Measurements from ENCODE around the gene TTC7B.

TTC7B gene

DNA sequence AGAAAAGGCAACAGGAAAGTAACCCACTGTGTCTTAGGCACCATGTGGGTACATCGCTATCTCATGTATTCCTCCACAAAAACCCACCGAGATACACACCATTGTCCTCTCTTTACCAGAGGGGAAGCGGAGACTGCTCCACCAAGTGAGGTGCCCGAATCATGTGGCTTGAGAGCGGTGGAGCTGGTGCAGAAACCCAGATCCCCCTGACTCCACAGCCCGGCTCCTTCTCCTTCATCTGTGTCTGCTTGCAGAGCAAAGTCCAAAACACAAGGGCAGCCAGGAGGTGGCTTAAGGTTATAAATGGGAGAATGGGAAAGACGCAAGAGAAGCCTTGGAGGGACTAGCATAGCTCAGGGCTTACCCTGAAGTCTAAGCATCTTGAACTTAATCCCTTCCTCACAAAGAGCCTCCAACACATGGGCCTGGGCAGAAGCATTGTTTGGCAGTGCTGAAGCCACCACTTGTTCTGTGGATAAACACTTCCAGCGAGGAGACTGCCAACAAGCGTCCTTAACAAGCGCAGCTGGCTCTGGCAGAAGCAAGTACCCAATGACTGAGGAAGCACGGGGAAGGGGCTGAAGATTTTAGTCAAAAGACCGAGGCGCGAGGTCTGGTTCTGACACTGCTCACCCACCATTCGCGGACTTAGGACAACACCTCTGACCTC lies 83.0 kb downstream of the TTC7B start:
- no peak for DNase-seq

DNA sequence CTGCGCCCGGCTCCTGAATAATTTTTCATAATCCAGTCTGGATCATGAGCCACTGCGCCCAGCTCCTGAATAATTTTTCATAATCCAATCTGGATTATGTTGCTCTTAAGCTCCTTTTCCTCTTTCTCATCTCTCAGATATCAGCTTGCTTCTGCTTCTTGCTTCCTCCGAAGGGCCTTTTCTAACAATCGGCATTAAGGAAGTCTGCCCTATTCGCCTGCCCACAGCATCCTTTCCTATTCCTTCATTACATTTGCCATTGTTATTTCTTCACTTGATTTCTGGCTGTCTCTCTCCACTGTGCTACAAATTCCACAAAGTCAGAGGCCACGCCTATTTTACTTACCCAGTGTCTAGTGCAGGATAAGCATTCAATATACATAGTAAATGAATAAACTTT lies 83.5 kb downstream of the TTC7B start:
- no peak for DNase-seq

- DNase-seq: no peak
These were observed 84.1 kb downstream of the TTC7B start for GRCh38 chr14:90732139-90732538.

- DNase-seq: no peak
These were observed 84.7 kb downstream of the TTC7B start for GRCh38 chr14:90731487-90731886.

DNA sequence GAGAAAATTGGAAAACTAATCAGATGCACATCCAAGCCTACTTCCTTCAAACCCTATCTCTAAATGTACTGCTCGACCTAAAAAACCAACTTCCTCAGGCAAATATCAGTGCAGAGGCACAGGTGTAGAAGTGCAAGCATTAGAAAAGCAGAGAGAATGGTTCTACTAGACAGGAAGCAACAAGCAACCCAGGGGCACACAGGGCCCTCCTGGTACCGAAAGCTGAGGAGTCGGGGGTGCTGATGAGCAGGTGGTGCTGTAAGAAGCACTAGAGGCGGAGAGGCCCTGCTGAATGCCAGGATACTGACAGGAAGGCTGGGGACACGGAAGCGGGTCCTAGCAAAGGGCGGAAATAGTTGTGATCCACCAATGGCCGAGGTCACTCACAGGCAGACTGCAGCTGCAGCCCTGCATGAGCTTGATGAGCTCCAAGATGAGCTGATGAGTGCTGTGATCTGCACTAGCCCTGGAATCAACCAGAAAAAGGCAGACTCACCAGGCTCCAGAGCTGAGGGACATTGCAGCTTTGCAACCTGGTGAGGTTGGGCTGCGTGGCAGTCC lies 85.9 kb downstream of the TTC7B start:
- no peak for DNase-seq

- no peak for DNase-seq
These were observed 87.3 kb downstream of the TTC7B start for GRCh38 chr14:90728951-90729350.

DNA sequence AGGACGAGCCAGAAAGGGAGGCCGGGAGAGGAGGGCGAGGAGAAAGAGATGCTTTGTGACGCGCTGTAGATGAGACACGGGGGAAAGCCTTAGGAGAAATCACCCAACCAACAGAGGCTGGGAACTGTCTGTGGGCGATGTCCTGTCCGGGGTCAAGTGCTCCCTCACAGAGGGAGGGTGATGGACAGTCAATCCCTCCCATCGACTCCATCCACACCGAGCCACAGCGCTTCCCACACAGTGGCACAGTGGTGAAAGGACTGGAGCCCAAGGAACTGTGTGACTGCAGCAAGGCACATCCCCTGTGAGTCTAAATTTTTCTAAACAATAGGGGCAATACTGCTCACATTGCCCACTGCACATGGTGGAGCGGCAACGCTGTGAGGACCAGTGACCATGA lies 89.1 kb downstream of the TTC7B start:
- no peak for DNase-seq

GRCh38 chr14:90726656-90727055 lies 89.6 kb downstream of the TTC7B start:
- DNase-seq: no peak

GRCh38 chr14:90724866-90725265 lies 91.4 kb downstream of the TTC7B start:
- no peak for DNase-seq

- no peak for DNase-seq
These were observed 93.6 kb downstream of the TTC7B start for GRCh38 chr14:90722590-90722989.

GRCh38 chr14:90721619-90722305 lies 94.5 kb downstream of the TTC7B start:
- DNase-seq: no peak

DNA sequence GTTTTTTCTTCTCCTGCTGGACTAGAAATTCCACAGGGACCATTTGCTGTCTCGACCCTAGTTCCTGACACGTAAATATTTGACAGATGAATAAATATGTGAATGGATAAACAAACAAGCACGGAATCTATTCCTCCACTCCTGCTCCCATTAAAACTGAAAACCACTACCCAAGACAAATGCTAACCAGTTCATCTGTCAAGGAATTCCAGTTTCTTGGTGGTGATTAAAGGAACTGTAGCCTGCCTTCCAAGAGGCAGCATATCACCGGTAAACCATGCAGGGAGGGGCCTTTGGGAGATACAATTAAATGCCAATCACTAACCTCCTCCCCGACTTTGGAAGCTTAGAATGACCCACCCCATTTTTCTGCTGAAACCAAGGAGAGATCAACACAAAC lies 95.4 kb downstream of the TTC7B start:
- no peak for DNase-seq

DNA sequence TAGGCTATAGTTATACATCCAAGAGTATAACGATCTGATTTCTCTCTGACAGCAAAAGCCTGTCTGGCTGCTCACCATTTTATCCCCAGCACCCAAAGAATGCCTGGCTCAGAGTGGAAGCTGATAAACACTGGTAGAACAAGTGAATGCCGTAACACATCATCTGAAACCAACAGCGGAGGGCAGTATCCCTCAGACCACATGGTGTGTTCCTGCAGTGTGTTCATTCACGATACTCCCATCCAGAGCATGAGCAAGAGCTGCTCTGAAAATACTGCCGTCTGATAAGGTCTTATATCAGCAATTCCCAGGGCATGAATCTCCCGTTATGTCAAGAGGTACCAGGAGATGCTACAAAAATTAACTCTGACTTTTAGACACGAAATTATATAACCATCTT lies 95.9 kb downstream of the TTC7B start:
- no peak for DNase-seq

GRCh38 chr14:90717916-90718315 lies 98.3 kb downstream of the TTC7B start:
- DNase-seq: no peak

DNA sequence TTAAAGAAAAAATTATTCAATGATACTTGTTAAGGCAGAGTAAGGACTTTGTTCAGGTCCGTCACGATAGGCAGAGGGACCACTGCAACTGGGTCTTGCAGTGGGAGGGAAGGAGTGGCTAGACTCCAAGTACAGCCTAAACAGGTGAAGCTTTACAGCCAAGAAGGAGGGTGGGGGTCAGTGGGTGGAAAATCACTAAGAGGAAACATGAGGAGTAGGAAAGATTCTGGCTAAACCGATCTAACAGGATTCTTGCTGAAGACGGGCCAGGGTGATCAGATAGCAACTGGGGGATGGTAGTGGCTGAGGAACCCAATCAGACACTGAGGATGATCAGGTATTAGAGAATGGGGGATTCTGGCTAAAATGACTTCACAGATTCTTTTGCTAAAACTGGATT lies 100.2 kb downstream of the TTC7B start:
- no peak for DNase-seq

GRCh38 chr14:90715495-90715894 lies 100.7 kb downstream of the TTC7B start:
- no peak for DNase-seq

- no peak for DNase-seq
These were observed 101.4 kb downstream of the TTC7B start for GRCh38 chr14:90714811-90715210.

GRCh38 chr14:90704738-90705392 lies 111.4 kb downstream of the TTC7B start:
- no peak for DNase-seq

GRCh38 chr14:90703841-90704737 lies 112.1 kb downstream of the TTC7B start:
- no peak for DNase-seq

DNA sequence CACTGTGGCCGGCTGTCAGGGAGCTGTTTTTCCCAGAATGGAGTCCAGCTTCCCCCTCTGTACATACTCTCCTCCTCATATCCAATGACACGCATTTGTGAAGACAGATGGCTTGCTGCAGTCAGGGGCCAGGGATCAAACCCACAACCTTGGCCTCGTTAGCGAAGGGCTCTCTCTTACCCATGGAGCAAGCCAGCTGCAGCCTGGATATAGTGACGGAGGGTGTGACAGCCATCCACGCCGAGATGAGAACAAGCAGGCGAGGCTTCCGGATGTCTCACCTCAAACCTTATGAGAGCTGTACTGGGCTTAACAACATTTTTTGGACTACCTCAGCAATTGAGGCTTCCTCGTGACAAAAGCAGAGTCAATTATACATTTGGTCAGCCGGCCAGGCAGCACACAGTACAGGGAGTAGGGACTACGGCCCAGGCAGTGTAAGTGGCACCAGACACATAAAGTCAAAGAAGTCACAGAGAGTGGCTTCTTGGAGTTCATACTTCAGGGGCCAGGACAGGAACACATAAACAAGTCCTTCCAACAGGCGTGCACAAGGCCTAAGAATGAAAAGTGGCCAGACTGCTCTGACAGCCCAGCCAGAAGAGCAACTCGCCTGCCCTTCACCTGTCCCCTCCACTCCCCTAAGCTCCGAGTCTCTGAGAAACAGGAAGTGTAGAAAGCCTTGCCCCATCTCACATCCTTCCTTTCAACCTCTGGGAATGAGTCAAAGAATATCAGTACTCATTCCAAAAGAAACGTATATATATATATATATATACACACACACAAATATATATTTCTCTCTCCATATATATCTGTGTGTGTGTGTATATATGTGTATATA lies 115.1 kb downstream of the TTC7B start:
- no peak for DNase-seq

DNA sequence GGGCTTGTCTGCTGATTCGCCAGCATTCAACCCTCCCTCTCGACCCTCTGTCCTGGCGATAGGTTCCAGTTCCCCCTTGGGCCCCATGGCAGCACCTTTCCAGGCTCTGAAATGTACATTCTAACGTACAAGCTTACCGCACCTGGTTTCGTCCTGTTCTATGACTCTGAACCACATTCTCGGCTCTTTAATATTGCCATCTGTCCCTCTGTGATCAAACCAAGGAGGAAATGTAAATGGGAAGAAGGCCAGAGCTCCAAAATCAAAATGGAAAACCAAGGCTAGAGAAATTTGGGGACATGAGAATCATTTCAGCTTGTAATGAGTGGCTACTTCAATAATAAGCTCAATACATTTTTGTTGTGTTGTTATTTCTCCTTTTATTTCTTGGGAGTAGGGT lies 117.2 kb downstream of the TTC7B start:
- DNase-seq: no peak

DNA sequence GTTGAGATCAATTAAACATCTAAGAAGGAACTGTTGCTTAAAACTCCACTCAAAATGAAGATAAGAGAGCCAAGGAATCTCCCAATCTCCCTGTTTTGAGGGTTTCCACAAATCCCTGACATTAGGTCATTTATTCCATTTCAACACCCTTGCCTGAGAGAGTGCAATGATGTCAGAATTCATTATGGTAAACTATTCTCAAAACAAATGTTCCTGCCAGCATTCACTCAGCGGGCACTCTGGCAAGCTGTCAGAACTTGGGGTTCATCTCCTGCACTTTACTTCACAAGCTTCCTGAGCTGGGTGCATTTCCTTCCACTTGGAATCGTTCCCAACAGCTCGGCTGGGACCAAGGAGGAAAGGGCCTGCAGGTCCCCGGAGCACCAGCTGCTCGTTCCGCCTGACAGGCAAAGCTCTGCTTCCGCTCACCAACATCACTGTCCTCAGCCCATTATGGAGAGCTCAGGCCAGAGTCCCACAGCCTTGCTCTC lies 117.8 kb downstream of the TTC7B start:
- DNase-seq: no peak

Data from activated naive CD4-positive, alpha-beta T cell treated with anti-CD3 and anti-CD28 coated beads, Interleukin-2, amount 50 U/mL, for 16 hours (primary cell).